ENCODE measurements around the gene ABHD2. TPM values are rescaled to one million over a fixed set of nuclear protein-coding genes. Genes with fewer than 3 reads are reported as not detected.
"Not testable (repeated sequence)": the region's sequence is repeated elsewhere in the genome, so short reads cannot be mapped to it uniquely, and the experiment has no call there.

The ABHD2 gene
- total RNA-seq, 4 donors from 2014 or later = 49.8 to 82.3 (median 72.1) TPM

- intact Hi-C loops (cut with DNase I) = loop anchor here (5.0 kb wide), 2 partner anchors 37 to 88 kb away; partner anchors contain the start of gene POLG
- H3K27me3 ChIP-seq = no peaks in the 10 kb centered on the region
- no peak overlapping the region for H3K27ac ChIP-seq (replicated peaks in 1 of 4)
- no peaks in the 10 kb centered on the region for H3K9me3 ChIP-seq
- peaks cover 16 to 21% (median 17%) of the 10 kb centered on the region in 4 donors for H3K4me1 ChIP-seq
- DNase-seq (ENCODE audit: extremely low spot score) = no peak
- 2% methylated on average over 6 of the region's 6 CpGs for WGBS
- TF ChIP-seq CTCF (IDR thresholded peaks at IDR 0.05) = no peak
- no peak for TF ChIP-seq POLR2AphosphoS5 (IDR thresholded peaks at IDR 0.05)
- no peak for TF ChIP-seq POLR2A (IDR thresholded peaks at IDR 0.05; ENCODE audit: low read depth)
- TF ChIP-seq EP300 (IDR thresholded peaks at IDR 0.05) = no peak
- H3K36me3 ChIP-seq = no peaks in the 10 kb centered on the region
- peak overlapping the region; percentile 61 to 86 (median 74) for H3K4me3 ChIP-seq
Observed at GRCh38 chr15:89244574-89244903, 156.3 kb downstream of the ABHD2 start.

- intact Hi-C loops (cut with DNase I) = no loop called here
Observed at GRCh38 chr15:89247446-89247845, 159.2 kb downstream of the ABHD2 start.

GRCh38 chr15:89248584-89248983 is 160.3 kb downstream of the ABHD2 start:
- 92% methylated on average over 2 of the region's 2 CpGs for WGBS
- intact Hi-C loops (cut with DNase I) = no loop called here

More at GRCh38 chr15:89247446-89247845, 159.2 kb downstream of the ABHD2 start:
- Histone ChIP-seq H3K27me3 (no peaks in the 10 kb centered on the region), H3K9me3 (no peaks in the 10 kb centered on the region), H3K27ac (replicated peaks in 1 of 4) (no peak overlapping the region), H3K4me1 (peaks cover 16 to 21% (median 17%) of the 10 kb centered on the region in 4 donors), H3K36me3 (no peaks in the 10 kb centered on the region), H3K4me3 (no peak overlapping the region)
- WGBS = 87% methylated on average over 2 of the region's 2 CpGs
- TF ChIP-seq POLR2AphosphoS5 (IDR thresholded peaks at IDR 0.05) (no peak), CTCF (IDR thresholded peaks at IDR 0.05) (no peak), EP300 (IDR thresholded peaks at IDR 0.05) (no peak), POLR2A (IDR thresholded peaks at IDR 0.05; ENCODE audit: low read depth) (no peak)
- DNase-seq (ENCODE audit: extremely low spot score) = no peak

GRCh38 chr15:89250142-89250541 is 161.9 kb downstream of the ABHD2 start:
- H3K4me3 ChIP-seq; DNase-seq (ENCODE audit: extremely low spot score); H3K27ac ChIP-seq (replicated peaks in 1 of 4); intact Hi-C loops (cut with DNase I); H3K27me3 ChIP-seq; H3K4me1 ChIP-seq; H3K9me3 ChIP-seq; H3K36me3 ChIP-seq: not testable (repeated sequence)
- 96% methylated on average over 5 of the region's 5 CpGs for WGBS

More at GRCh38 chr15:89248584-89248983, 160.3 kb downstream of the ABHD2 start:
- no peak for DNase-seq (ENCODE audit: extremely low spot score)
- Histone ChIP-seq H3K36me3 (no peaks in the 10 kb centered on the region), H3K9me3 (no peaks in the 10 kb centered on the region), H3K27ac (replicated peaks in 1 of 4) (no peak overlapping the region), H3K27me3 (no peaks in the 10 kb centered on the region), H3K4me1 (peaks cover 10 to 12% (median 11%) of the 10 kb centered on the region in 4 donors), H3K4me3 (no peak overlapping the region)
- TF ChIP-seq CTCF (IDR thresholded peaks at IDR 0.05) = no peak
- no peak for TF ChIP-seq EP300 (IDR thresholded peaks at IDR 0.05)
- TF ChIP-seq POLR2A (IDR thresholded peaks at IDR 0.05; ENCODE audit: low read depth) = no peak
- TF ChIP-seq POLR2AphosphoS5 (IDR thresholded peaks at IDR 0.05) = no peak

Small RNAs within 50 kb of the gene (small RNA-seq; reads per million reads assigned to genes)
- gene RNU7-195P = 0 reads per million in 3 donors

Other genes starting within 250 kb of the ABHD2 start
- gene HAPLN3, start 192.9 kb upstream of the ABHD2 start, total RNA-seq = 10 to 100 TPM in 2 of 4 donors, 1 to 10 TPM in 2; 5.0 to 13.4 (median 9.9) TPM
- 100 to 1,000 TPM; 355 to 614 (median 564) TPM for gene MFGE8, start 175.1 kb upstream of the ABHD2 start, total RNA-seq
- gene RLBP1, start 133.1 kb downstream of the ABHD2 start, total RNA-seq = under 1 TPM in 3 of 4 donors, not detected in 1; 0.13 to 0.52 (median 0.50) TPM
- gene FANCI, start 155.5 kb downstream of the ABHD2 start, total RNA-seq = 10 to 100 TPM in 1 of 4 donors, 1 to 10 TPM in 3; 3.5 to 10.2 (median 4.0) TPM
- 10 to 100 TPM; 51.0 to 86.0 (median 66.7) TPM for gene POLG, start 246.4 kb downstream of the ABHD2 start, total RNA-seq

Data from esophagus muscularis mucosa (tissue), 4 donors.